Ammon's horn (tissue), 1 donor: ENCODE results near the gene UBE3B.

ENCODE experiments used
- DNase-seq: peaks from one replicate; pipeline ENCODE4 v3.0.0-alpha.2; 2016; ENCODE audit warnings: low spot score

The UBE3B gene

GRCh38 chr12:109494348-109494881, 17.0 kb downstream of the UBE3B start:
- no peak for DNase-seq

GRCh38 chr12:109495012-109495411, 17.6 kb downstream of the UBE3B start:
- no peak for DNase-seq

- DNase-seq = no peak
These were observed 18.9 kb downstream of the UBE3B start for GRCh38 chr12:109496306-109496705.

- DNase-seq = no peak
These were observed 20.2 kb downstream of the UBE3B start for GRCh38 chr12:109497675-109498074.

- no peak for DNase-seq
These were observed 23.2 kb downstream of the UBE3B start for GRCh38 chr12:109500406-109501185.

- DNase-seq = no peak
These were observed 23.9 kb downstream of the UBE3B start for GRCh38 chr12:109501299-109501698.

- DNase-seq = no peak
These were observed 24.9 kb downstream of the UBE3B start for GRCh38 chr12:109502332-109502731.

GRCh38 chr12:109503611-109504010, 26.2 kb downstream of the UBE3B start:
- DNase-seq = peak; percentile 28

GRCh38 chr12:109504068-109504467, 26.6 kb downstream of the UBE3B start:
- DNase-seq = no peak

GRCh38 chr12:109510196-109510595, 32.8 kb downstream of the UBE3B start:
- DNase-seq = no peak

GRCh38 chr12:109512608-109513007, 35.2 kb downstream of the UBE3B start:
- DNase-seq = no peak

GRCh38 chr12:109513051-109513450, 35.6 kb downstream of the UBE3B start:
- DNase-seq = no peak

GRCh38 chr12:109513977-109514376, 36.5 kb downstream of the UBE3B start:
- DNase-seq = no peak

- DNase-seq = no peak
These were observed 40.2 kb downstream of the UBE3B start for GRCh38 chr12:109517619-109518018.

- peak; percentile 84 for DNase-seq
These were observed 41.6 kb downstream of the UBE3B start for GRCh38 chr12:109518820-109519665.

- DNase-seq = no peak
These were observed 42.4 kb downstream of the UBE3B start for GRCh38 chr12:109519787-109520186.

- DNase-seq = no peak
These were observed 44.4 kb downstream of the UBE3B start for GRCh38 chr12:109521831-109522230.

- DNase-seq = peak; percentile 58
These were observed 45.6 kb downstream of the UBE3B start for GRCh38 chr12:109523071-109523470.

GRCh38 chr12:109523504-109523903, 46.1 kb downstream of the UBE3B start:
- DNase-seq = no peak

- no peak for DNase-seq
These were observed 47.2 kb downstream of the UBE3B start for GRCh38 chr12:109524466-109525278.

GRCh38 chr12:109525279-109525585, 47.8 kb downstream of the UBE3B start:
- no peak for DNase-seq

- DNase-seq = no peak
These were observed 50.2 kb downstream of the UBE3B start for GRCh38 chr12:109527489-109528123.
